Right lobe of liver (tissue), 6 donors: Measurements from ENCODE around the gene HSPA12B. TPM values are rescaled to one million over a fixed set of nuclear protein-coding genes. Genes with fewer than 3 reads are reported as not detected.

Experiments
- ATAC-seq, 4 donors: fragments of 200-7000 bp; cut with Tn5 transposase; one replicate each; pipeline ENCODE4 v1.9.1; 2020; ENCODE audit warnings: mild to moderate bottlenecking in 4 of 4, moderate library complexity in 4 of 4
- DNase-seq, 3 donors: peaks; one replicate each; pipeline ENCODE4 v3.0.0-alpha.2; 2020
- H3K27ac ChIP-seq, 3 donors: fragments of 200-600 bp; one replicate each; pipeline ENCODE4 v1.8.0; 2022
- H3K27me3 ChIP-seq, 2 donors: fragments of 200-600 bp; one replicate each; pipeline ENCODE4 v1.8.0; 2022
- H3K36me3 ChIP-seq, 4 donors: fragments of 200-600 bp; sonication (generic) in 1 of 4; one replicate each; pipeline versions ENCODE4 v1.5.1 to v1.8.0; 2017 to 2022; ENCODE audit warnings: control low read depth in 1 of 4
- H3K4me1 ChIP-seq, 4 donors: fragments of 200-600 bp; sonication (generic) in 1 of 4; one replicate each; pipeline versions ENCODE4 v1.5.1 to v1.8.0; 2017 to 2022; ENCODE audit warnings: control low read depth in 1 of 4
- H3K4me3 ChIP-seq, 3 donors: fragments of 200-600 bp; one replicate each; pipeline ENCODE4 v1.8.0; 2022
- H3K9me3 ChIP-seq, 4 donors: fragments of 200-600 bp; sonication (generic) in 1 of 4; one replicate each; pipeline versions ENCODE4 v1.5.1 to v1.8.0; 2017 to 2022; ENCODE audit warnings: control low read depth in 1 of 4
- POLR2A ChIP-seq: fragments of 450-650 bp; IDR thresholded peaks from one replicate; pipeline ENCODE4 v1.6.1; 2017; ENCODE audit warnings: antibody characterized with exemption, mild to moderate bottlenecking
- WGBS: methylation state at CpG from one replicate; pipeline ENCODE4 v1.1.6; 2018; ENCODE audit warnings: low coverage, low lambda C conversion rate; ENCODE audit not compliant: insufficient coverage; ENCODE audit errors: missing lambda C conversion rate; 5-methylcytosine and 5-hydroxymethylcytosine counted together
- intact Hi-C, 2 donors: fragments of 100-400 bp; cut with DNase I; formaldehyde crosslinking; loops; one replicate each; pipeline versions ENCODE4 v1.11.2 to v1.14.1; 2022
- total RNA-seq, 6 experiments: library from RNA; depleted of rRNA in 2 of 6; stranded (reverse); fragments of >200 nt in 2 of 6; fragmentation: NEBNext Ultra II Directional in 3 of 6; extraction: Animal tissue kit (Norgen Biotek cat#: 25700) in 3 of 6; gene quantifications; one replicate each; pipeline versions ENCODE4 v1.1.0 to v1.2.4, GENCODE V29; 2016 to 2023
- TF ChIP-seq, protein P1 (sequence below), 4 donors: fragments of 200-600 bp in 3 of 4; fragments of 450-650 bp in 1 of 4; IDR thresholded peaks; one replicate each; pipeline versions ENCODE4 v1.5.1 to v1.8.0; 2016 to 2022; ENCODE audit warnings: antibody characterized with exemption in 4 of 4, mild to moderate bottlenecking in 2 of 4
- donor health status: DM: no; HTN: yes; CAD: no.
- donor health status: DM: no; HTN: no; CAD: no.
- donor health status: DM: no; HTN: no; CAD: no.
- donor health status: DM: no; HTN: yes; CAD: no.
- donor health status: DM: no; HTN: yes; CAD: no.

HSPA12B gene
- total RNA-seq, 6 experiments from 2014 or later, result 0.46 to 2.2 (median 0.97) TPM

DNA sequence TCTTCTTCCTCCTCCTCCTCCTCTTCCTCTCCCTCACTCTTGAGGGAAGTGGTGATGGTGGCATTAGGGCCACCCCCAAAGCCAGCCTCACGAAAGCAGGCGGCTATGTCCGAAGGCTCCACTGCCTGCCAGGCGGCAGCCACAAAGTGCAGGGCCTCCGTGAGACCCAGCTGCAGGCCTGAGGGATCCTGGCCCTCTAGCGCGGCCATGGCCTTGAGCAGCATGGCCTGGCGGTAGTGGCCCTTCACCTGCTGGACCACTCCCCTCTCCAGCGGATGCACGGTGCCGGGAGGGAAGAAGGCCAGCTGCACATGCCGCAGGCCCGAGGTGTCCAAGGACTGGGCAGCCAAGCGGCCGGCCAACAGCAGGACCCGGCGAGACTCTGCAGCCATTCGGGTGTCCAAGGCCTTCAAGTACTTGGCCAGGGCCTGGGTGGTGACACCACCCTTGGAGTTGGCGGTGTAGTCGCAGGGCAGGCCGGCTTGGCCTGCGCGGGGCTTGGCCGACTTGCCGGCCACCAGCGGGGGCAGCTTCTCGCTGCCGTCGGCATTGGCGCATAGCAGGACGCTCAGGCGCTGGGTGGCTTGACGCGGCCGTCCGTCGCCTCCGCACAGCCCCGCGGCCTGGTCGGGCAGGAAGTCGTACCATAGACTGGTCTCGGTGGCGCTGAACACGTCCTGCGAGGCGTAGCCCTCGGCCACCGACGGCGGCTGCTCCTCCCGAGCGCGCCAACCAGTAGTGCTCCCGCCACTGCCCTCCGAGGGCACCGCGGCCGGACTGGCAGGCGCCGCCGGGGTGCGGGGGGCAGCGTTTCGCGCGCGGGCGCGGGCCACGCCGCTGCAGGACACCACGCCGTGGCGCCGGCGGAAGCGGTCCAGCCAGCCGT lies 53.0 kb downstream of the HSPA12B start:
- Histone ChIP-seq H3K27me3 (no peaks in the 10 kb centered on the region), H3K4me3 (peak overlapping the region; percentile 42 to 70 (median 58)), H3K27ac (peak overlapping the region; percentile 26 to 73 (median 49)), H3K9me3 (no peaks in the 10 kb centered on the region), H3K4me1 (peaks cover 0 to 23% (median 13%) of the 10 kb centered on the region in 4 donors), H3K36me3 (no peaks in the 10 kb centered on the region)
- intact Hi-C loops, result loop anchor here (5.0 kb wide), 1 partner anchor 37 kb away; the partner anchor contains the start of gene AP5S1 (in 2 of the 2)
- WGBS, result 40% methylated on average over 1 of the region's 79 CpGs
- TF ChIP-seq, protein P1, sequence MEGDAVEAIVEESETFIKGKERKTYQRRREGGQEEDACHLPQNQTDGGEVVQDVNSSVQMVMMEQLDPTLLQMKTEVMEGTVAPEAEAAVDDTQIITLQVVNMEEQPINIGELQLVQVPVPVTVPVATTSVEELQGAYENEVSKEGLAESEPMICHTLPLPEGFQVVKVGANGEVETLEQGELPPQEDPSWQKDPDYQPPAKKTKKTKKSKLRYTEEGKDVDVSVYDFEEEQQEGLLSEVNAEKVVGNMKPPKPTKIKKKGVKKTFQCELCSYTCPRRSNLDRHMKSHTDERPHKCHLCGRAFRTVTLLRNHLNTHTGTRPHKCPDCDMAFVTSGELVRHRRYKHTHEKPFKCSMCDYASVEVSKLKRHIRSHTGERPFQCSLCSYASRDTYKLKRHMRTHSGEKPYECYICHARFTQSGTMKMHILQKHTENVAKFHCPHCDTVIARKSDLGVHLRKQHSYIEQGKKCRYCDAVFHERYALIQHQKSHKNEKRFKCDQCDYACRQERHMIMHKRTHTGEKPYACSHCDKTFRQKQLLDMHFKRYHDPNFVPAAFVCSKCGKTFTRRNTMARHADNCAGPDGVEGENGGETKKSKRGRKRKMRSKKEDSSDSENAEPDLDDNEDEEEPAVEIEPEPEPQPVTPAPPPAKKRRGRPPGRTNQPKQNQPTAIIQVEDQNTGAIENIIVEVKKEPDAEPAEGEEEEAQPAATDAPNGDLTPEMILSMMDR (IDR thresholded peaks at IDR 0.05), result no peak
- TF ChIP-seq POLR2A, result no peak
- ATAC-seq (no peak), DNase-seq (peak in 2 of 3 donors; percentile 46 to 55)

DNA sequence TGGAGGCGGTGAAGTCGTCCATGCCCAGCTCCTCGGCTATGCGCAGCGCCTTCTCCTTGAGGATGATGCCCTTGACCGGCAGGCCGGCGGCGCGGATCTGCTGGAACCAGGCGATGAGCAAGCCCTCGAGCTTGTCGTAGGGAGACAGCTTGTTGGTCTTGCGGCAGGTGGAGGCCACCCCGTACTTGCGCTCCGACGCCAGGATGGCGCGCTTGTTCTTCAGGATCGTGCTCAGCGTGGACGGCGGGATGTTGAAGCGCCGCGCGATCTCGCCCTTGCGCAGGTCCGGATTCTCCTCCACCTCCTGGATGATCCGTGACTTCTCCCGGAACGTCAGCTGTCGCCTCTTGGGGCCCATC lies 53.6 kb downstream of the HSPA12B start:
- TF ChIP-seq POLR2A, result no peak
- TF ChIP-seq, protein P1 (IDR thresholded peaks at IDR 0.05), result no peak
- no peaks in the 10 kb centered on the region for H3K27me3 ChIP-seq
- no peaks in the 10 kb centered on the region for H3K36me3 ChIP-seq
- ATAC-seq (peak in 3 of 4 donors; percentile 1 to 13 (median 1)), DNase-seq (peak; percentile 51 to 70 (median 59))
- no peaks in the 10 kb centered on the region for H3K9me3 ChIP-seq
- peak overlapping the region; percentile 26 to 73 (median 49) for H3K27ac ChIP-seq
- peaks cover 0 to 19% (median 9%) of the 10 kb centered on the region in 4 donors for H3K4me1 ChIP-seq
- intact Hi-C loops, result loop anchor here (5.0 kb wide), 1 partner anchor 36 kb away; the partner anchor contains the start of gene AP5S1 (in 2 of the 2)
- no CpG with 5 or more reads among the region's 35 CpGs for WGBS
- peak overlapping the region; percentile 42 to 70 (median 58) for H3K4me3 ChIP-seq

DNA sequence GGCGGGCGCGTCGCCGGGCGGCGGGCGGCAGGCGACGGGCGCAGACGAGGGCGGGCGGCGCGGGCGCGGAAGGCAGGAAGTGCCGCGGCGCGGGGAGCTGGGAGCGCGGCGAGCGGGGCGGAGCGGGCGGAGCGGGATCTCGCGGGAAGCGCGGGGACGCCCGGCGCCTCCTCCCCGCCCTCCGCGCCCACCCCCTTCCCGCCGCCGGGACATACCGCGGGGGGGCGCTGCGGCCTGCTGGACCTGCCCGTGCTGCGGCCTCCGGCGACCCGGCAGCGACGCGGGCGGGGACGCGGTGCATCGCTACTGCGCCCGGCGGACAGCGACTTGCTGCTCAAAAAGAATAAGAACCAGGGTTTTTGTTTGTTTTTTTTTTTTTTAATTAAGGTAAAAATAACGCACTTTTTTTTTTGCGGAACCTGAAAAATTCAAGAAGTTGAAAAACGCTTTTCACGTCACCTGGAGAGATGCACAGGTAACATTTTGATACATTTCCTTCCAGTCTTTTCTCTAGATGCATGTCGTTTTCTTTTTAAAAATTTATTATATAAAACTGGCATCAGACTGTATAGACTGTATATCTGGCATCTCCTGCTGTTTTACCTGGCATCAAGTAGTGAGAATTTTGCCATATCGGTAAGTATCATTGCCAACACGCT lies 54.3 kb downstream of the HSPA12B start, which contains the start of gene CENPB:
Gene CENPB (minus strand): TSS at position 76 of the 659 bp plus-strand sequence. CDS start 257 bp downstream, outside the sequence.
- ATAC-seq, result peak; percentile 94 to 99 (median 97)
- TF ChIP-seq, protein P1 (IDR thresholded peaks at IDR 0.05), result peak; percentile 61 to 97 (median 84)
- no peak for TF ChIP-seq POLR2A
- Histone ChIP-seq H3K9me3 (no peaks in the 10 kb centered on the region), H3K36me3 (no peaks in the 10 kb centered on the region), H3K4me1 (peaks cover 0 to 14% (median 6%) of the 10 kb centered on the region in 4 donors), H3K27ac (peak within 1 kb of the TSS; percentile 26 to 73 (median 49)), H3K4me3 (peak within 1 kb of the TSS; percentile 42 to 70 (median 58)), H3K27me3 (no peaks in the 10 kb centered on the region)
- 8% methylated on average over 21 of the region's 70 CpGs for WGBS
- intact Hi-C loops, result loop anchor here (5.0 kb wide), 1 partner anchor 36 kb away; the partner anchor contains the start of gene AP5S1 (in 2 of the 2)
- peak; percentile 90 to 92 (median 91) for DNase-seq

DNA sequence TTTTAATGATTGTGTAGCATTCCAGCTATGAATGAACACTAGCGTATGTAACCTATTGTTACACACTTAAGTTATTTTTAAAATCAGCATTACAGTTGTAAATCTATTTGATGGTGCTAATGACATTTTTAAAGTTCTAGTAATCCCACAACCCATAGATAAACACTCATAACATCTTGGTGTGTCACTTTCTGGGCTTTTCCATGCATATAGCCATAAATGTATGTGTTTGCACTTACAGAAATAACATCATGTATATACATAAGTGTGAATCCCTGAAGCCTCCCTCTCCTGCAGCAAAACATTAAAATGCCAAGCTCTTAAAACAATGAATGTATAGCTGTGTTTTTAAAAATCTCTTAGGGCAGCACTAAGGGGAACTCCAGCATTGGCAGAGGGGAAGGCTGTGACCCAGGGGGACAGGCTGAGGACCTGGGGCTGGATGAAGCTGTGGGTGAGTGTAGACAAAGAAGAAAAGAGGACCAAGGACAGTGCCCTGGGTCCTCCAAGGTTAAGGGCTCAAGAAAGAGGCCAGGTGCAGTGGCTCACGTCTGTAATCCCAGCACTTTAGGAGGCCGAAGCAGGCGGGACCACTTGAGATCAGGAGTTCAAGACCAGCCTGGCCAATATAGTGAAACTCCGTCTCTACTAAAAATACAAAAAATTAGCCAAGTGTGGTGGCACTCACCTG lies 55.0 kb downstream of the HSPA12B start:
- intact Hi-C loops, result loop anchor here (5.0 kb wide), 1 partner anchor 35 kb away; the partner anchor contains the start of gene AP5S1 (in 2 of the 2)
- DNase-seq (no peak), ATAC-seq (no peak)
- H3K4me3 ChIP-seq, result no peak overlapping the region
- H3K27ac ChIP-seq, result no peak overlapping the region
- no peaks in the 10 kb centered on the region for H3K27me3 ChIP-seq
- H3K4me1 ChIP-seq, result peaks cover 0 to 14% (median 5%) of the 10 kb centered on the region in 4 donors
- WGBS, result 54% methylated on average over 4 of the region's 5 CpGs
- H3K36me3 ChIP-seq, result no peaks in the 10 kb centered on the region
- no peaks in the 10 kb centered on the region for H3K9me3 ChIP-seq
- TF ChIP-seq, protein P1 (IDR thresholded peaks at IDR 0.05), result no peak
- TF ChIP-seq POLR2A, result no peak
